Diencephalon (tissue), 1 donor: Measurements from ENCODE around the gene SNTB2. TPM values are rescaled to one million over a fixed set of nuclear protein-coding genes. Genes with fewer than 3 reads are reported as not detected.

Source experiments
- small RNA-seq: library from RNA; depleted of rRNA; stranded (forward); fragments of <200 nt; gene quantifications from one replicate; pipeline ENCODE3, GENCODE V24; 2014
- total RNA-seq: library from RNA; depleted of rRNA; stranded (reverse); fragments of >200 nt; gene quantifications from one replicate; pipeline ENCODE4 v1.2.3, GENCODE V29; 2014

The SNTB2 gene
- total RNA-seq, result 11.5 TPM

DNA sequence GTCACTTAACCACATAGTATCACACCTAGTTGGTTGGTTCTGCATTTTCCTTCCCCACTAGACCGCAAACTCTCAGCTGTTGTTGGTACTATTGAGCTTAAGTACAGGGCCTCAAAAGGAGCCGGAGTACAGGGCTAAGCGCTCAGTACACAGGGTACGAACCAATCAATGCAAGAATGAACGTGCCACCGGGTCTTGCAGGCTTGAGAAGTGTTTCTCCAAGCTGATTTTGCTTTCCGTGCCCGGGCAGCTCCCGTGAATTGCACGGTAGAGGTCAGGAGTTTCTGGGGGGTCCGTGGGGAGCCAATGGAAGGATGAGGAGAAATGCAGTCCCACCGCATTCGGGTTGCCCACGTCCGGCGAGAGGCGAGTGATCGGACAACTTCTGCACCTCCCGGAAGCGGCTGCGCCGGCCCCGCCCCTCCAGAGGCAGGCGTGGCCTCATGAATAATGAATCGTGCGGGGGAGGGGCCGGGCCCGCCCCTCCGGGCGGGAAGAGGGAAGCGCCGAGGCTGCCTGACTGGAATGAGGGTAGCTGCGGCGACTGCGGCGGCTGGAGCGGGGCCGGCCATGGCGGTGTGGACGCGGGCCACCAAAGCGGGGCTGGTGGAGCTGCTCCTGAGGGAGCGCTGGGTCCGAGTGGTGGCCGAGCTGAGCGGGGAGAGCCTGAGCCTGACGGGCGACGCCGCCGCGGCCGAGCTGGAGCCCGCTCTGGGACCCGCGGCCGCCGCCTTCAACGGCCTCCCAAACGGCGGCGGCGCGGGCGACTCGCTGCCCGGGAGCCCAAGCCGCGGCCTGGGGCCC, at the start of gene SNTB2:
SNTB2 (plus strand) TSS at position 523 of the 804 bp plus-strand sequence; CDS start at position 526, 3 bp downstream.

DNA sequence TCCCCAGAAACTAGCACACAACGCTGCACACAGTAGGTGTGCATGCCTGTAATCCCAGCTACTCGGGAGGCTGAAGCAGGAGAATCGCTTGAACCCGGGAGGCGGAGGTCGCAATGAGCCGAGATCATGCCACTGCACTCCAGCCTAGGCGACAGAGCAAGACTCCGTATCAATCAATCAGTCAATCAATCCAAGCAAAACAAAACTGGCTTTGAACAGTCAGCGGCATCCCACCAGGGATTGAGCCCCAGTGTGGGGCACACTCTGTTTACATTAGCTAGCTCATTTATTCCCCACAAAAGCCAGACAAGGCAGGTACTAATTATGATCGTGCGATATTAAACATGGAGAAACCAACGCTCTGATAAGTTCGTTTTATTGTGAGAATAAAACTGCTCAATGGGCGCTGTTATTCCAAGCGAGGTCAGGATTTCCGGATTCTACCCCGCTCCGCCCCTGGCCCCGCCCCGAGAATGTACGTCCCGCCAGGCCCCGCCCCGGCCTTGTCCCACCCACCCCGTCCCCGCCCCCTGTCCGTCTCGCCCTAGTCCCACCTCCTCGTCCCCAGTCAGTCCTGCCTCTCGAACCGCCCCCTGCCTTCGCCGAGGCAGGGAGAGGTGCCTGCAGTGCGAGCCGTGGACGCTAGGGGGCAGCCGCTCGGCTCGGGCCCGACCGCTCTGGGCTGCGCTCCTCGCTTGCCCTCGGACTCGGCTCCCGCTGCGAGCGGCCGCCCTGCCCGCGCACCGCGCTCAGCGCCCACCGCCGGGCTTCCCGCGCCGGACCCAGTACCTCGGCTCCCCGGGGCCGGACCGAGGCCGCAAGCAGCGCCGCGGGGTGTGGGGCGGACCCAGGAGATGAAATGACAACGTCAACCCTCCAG, 123.9 kb downstream of the SNTB2 start, which contains the start of gene VPS4A:
VPS4A (plus strand) TSS at position 698 of the 880 bp plus-strand sequence; CDS start at position 860, 162 bp downstream.

DNA sequence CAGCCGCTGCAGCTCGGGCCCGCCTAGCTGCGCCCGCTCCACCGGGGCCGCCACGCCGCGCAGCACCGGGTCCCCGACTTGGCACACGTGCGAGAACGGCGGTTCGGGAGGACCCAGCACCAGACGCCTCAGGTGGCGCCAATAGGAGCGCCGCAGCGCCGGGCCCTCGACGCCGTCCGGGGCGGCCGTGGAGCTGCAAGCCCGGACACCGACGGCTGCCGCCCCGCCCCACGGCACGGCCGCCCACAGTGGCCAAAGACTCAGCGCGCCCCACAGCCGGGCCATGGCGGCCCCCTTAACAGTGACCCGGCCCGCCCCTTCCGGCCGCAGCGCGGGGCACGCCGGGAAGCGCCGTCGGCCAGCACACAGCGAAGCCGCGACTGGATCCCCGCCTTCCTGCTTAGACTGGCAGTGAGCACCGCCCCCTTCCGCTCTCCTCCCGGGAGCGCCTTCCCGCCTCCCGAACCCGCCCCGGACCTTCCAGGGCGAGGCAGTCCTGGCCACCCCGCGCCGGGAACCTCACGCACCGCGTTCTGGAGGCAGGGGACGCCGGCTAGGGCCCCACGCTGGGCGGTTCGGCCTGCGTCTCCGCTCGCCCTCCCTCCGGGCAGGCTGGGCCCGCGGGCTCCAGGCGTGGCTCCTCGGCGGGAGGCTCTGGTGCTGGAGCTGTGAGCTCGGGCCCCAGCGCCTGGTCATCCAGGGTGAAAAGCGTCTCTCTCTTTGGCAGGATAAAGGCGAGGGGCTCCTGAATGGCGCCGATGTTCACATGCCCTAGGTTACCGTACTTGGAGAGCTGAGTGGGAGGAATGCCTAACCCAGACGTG, 143.5 kb downstream of the SNTB2 start, which contains the start of gene PDF:
PDF (minus strand) TSS at position 303 of the 824 bp plus-strand sequence; CDS start at position 285, 18 bp downstream.

DNA sequence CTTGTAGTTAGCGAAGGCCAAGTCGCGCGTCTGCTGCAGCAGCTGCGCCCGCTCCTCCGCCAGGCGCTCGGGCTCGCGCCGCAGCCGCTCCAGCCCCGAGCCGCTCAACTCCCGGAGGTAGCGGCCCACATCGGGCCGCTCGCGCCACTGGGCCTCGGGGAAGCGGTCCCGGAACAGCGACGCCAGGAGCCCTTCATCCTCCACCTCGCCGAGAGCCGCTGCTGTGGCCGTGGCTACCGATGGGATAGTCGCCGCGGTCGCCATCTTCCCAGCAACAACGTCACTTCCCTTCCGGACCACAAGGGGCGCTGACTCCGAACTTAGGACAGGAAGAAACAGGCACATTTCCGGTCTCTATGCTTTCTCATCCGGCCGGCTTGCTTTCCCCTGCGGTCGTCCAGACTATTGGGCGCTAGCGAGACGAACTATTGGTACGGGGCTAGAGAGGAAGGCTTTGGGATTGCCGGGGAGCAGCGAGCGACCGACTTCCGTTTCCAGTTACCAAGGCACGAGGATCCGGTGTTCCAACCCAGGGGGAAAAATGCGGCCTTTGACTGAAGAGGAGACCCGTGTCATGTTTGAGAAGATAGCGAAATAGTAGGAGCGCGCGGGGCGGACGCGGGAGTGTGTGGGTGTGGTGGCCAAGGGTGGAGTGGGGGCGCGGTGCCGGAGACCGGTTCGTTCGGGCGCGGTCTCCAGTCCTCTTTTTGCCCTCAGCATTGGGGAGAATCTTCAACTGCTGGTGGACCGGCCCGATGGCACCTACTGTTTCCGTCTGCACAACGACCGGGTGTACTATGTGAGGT, 152.5 kb downstream of the SNTB2 start, which contains the start of the genes COG8 and NIP7:
COG8 (minus strand) TSS at position 276 of the 806 bp plus-strand sequence; CDS start at position 264, 12 bp downstream.
NIP7 (plus strand) TSS at position 484 of the 806 bp plus-strand sequence; CDS start at position 542, 58 bp downstream.

DNA sequence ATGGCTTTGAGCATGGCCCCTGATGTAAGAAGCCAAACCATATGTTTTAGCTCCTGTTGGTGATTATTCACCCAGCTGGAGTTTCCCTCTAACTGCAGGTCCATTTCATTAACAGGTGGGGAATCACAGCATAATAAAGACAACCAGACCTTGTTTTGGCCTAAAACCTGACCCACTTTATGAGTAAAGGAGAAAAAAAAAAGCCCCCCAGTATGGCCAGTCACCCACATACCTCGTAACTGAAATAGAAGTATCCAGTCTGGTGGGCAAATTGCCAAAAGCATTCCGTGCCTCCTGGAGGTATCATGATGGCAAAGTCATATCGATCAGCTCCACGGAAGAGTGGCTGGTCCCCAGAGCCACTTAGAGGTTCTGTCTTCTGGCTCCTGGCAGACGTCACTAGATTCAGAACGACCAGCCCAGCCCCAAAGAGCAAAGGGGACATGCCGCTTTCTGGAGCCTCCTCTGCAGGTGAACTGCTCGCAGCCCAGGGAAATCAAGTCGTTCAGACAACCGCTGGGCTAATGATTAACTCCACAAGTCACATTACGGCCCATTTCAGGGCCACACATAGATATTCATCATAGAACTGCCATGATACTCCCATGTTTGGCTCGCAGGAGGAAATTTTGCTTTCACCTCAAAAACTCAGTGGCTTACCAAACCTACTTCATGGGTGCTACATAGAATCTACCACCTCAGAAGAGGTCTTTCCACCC, 164.5 kb downstream of the SNTB2 start, which contains the start of gene TMED6:
TMED6 (minus strand) TSS at position 478 of the 719 bp plus-strand sequence; CDS start at position 445, 33 bp downstream.

Small RNA genes lying within 50 kb of the gene (small RNA-seq; reads per million reads assigned to genes)
- gene RF00019 (not detected), gene RNU6-22P (not detected)

Other genes with a start within 250 kb of the SNTB2 start
- gene HAS3, start 81.5 kb upstream of the SNTB2 start, total RNA-seq, result 12.0 TPM
- 39.2 TPM for gene CHTF8, start 54.6 kb upstream of the SNTB2 start, total RNA-seq
- gene UTP4, start 54.5 kb upstream of the SNTB2 start, total RNA-seq, result 34.1 TPM
- 41.8 TPM for gene VPS4A, start 124.2 kb downstream of the SNTB2 start, total RNA-seq
- gene PDF, start 143.4 kb downstream of the SNTB2 start, total RNA-seq, result 5.3 TPM
- gene COG8, start 152.4 kb downstream of the SNTB2 start, total RNA-seq, result 43.6 TPM
- 17.3 TPM for gene NIP7, start 152.6 kb downstream of the SNTB2 start, total RNA-seq
- not detected for gene TMED6, start 164.6 kb downstream of the SNTB2 start, total RNA-seq
- gene TERF2, start 198.8 kb downstream of the SNTB2 start, total RNA-seq, result 47.7 TPM
- 57.4 TPM for gene CYB5B, start 237.5 kb downstream of the SNTB2 start, total RNA-seq